CD4-positive, alpha-beta T cell treated with Interleukin-15 for 1 hour (primary cell): ENCODE results near the gene ADAMTS7.
"Not testable (repeated sequence)": the region's sequence is repeated elsewhere in the genome, so short reads cannot be mapped to it uniquely, and the experiment has no call there.

Source experiments
- DNase-seq: peaks from one replicate; pipeline ENCODE4 v3.0.0-alpha.2; 2020

Gene ADAMTS7

GRCh38 chr15:78811124-78811824 is at the start of gene ADAMTS7:
Gene ADAMTS7, minus strand, starts transcription at chr15:78811464. Its CDS starts 244 bp downstream, at chr15:78811220.
- DNase-seq, result peak; percentile 36

GRCh38 chr15:78859971-78860719 is 48.9 kb upstream of the ADAMTS7 start:
- peak; percentile 67 for DNase-seq

- DNase-seq, result no peak
Measured at GRCh38 chr15:78855746-78856145, 44.5 kb upstream of the ADAMTS7 start.

GRCh38 chr15:78854833-78855372 is 43.6 kb upstream of the ADAMTS7 start:
- no peak for DNase-seq

GRCh38 chr15:78853500-78853899 is 42.2 kb upstream of the ADAMTS7 start:
- no peak for DNase-seq

- DNase-seq, result no peak
Measured at GRCh38 chr15:78850941-78851755, 39.9 kb upstream of the ADAMTS7 start.

GRCh38 chr15:78850352-78850751 is 39.1 kb upstream of the ADAMTS7 start:
- DNase-seq, result no peak

- not testable (repeated sequence) for DNase-seq
Measured at GRCh38 chr15:78847387-78847906, 36.2 kb upstream of the ADAMTS7 start.

GRCh38 chr15:78846906-78847305 is 35.6 kb upstream of the ADAMTS7 start:
- not testable (repeated sequence) for DNase-seq

GRCh38 chr15:78842519-78842918 is 31.3 kb upstream of the ADAMTS7 start:
- no peak for DNase-seq

- no peak for DNase-seq
Measured at GRCh38 chr15:78841891-78842290, 30.6 kb upstream of the ADAMTS7 start.

- no peak for DNase-seq
Measured at GRCh38 chr15:78841376-78841706, 30.1 kb upstream of the ADAMTS7 start.

- DNase-seq, result no peak
Measured at GRCh38 chr15:78840661-78841375, 29.6 kb upstream of the ADAMTS7 start.

GRCh38 chr15:78839151-78839550 is 27.9 kb upstream of the ADAMTS7 start:
- not testable (repeated sequence) for DNase-seq

- no peak for DNase-seq
Measured at GRCh38 chr15:78838489-78838888, 27.2 kb upstream of the ADAMTS7 start.

- no peak for DNase-seq
Measured at GRCh38 chr15:78837543-78837942, 26.3 kb upstream of the ADAMTS7 start.

GRCh38 chr15:78837131-78837530 is 25.9 kb upstream of the ADAMTS7 start:
- DNase-seq, result no peak

- DNase-seq, result no peak
Measured at GRCh38 chr15:78836333-78836732, 25.1 kb upstream of the ADAMTS7 start.

GRCh38 chr15:78831229-78832207 is 20.3 kb upstream of the ADAMTS7 start:
- no peak for DNase-seq

- DNase-seq, result no peak
Measured at GRCh38 chr15:78830514-78831228, 19.4 kb upstream of the ADAMTS7 start.
